HEK293 (cell line): Measurements from ENCODE around the gene ACP7.

Source experiments
- CTCF ChIA-PET: fragments of 350-600 bp; formaldehyde crosslinking; extraction: SDS; loops from one replicate; lab custom pipeline; 2021; ENCODE audit warnings: antibody characterized with exemption; lab: Yijun Ruan, JAX
- POLR2A ChIA-PET: fragments of 300-600 bp; formaldehyde crosslinking; extraction: SDS; loops from one replicate; lab custom pipeline; 2020; ENCODE audit warnings: antibody characterized with exemption, inconsistent platforms; lab: Yijun Ruan, JAX
- H3K27ac ChIP-seq: fragments of 200-500 bp; sonication (Bioruptor generic); 2 replicates; pipeline ENCODE4 v1.5.1; 2014; ENCODE audit warnings: low read depth, low read length, control low read depth, inconsistent platforms; ENCODE audit errors: extremely low read depth
- H3K36me3 ChIP-seq, 2 experiments: fragments of 200-500 bp in 1 of 2; sonication (Bioruptor generic) in 1 of 2; 1 replicate in 1 of 2; 2 replicates in 1 of 2; pipeline ENCODE4 v1.5.1; 2014 to 2017; ENCODE audit warnings: inconsistent platforms in 2 of 2, low read length in 2 of 2; ENCODE audit not compliant: control insufficient read depth in 2 of 2, insufficient read depth in 1 of 2
- H3K4me1 ChIP-seq: fragments of 200-500 bp; sonication (Bioruptor generic); 2 replicates; pipeline ENCODE4 v1.5.1; 2014; ENCODE audit warnings: mild to moderate bottlenecking, low read length, inconsistent platforms; ENCODE audit not compliant: control insufficient read depth, insufficient read depth
- H3K4me3 ChIP-seq: 2 replicates; pipeline ENCODE4 v1.5.1; 2011; ENCODE audit warnings: low read depth, mild to moderate bottlenecking, control low read depth, low read length, moderate library complexity
- H3K9me3 ChIP-seq: fragments of 200-500 bp; sonication (Bioruptor generic); 2 replicates; pipeline ENCODE4 v1.5.1; 2014; ENCODE audit warnings: low read depth, low read length, inconsistent platforms; ENCODE audit not compliant: control insufficient read depth, insufficient read depth
- GLIS1 ChIP-seq: fragments of 450-650 bp; formaldehyde crosslinking; IDR thresholded peaks from 2 replicates; pipeline ENCODE4 v1.5.1; 2016; ENCODE audit warnings: missing biosample characterization, missing genetic modification characterization
- KLF1 ChIP-seq: fragments of 450-650 bp; formaldehyde crosslinking; IDR thresholded peaks from 2 replicates; pipeline ENCODE4 v1.5.1; 2016; ENCODE audit warnings: missing biosample characterization, missing genetic modification characterization
- OVOL3 ChIP-seq: fragments of 450-650 bp; formaldehyde crosslinking; IDR thresholded peaks from 2 replicates; pipeline ENCODE4 v1.5.1; 2016; ENCODE audit warnings: missing biosample characterization, missing genetic modification characterization
- SCRT1 ChIP-seq: fragments of 450-650 bp; formaldehyde crosslinking; IDR thresholded peaks from 2 replicates; pipeline ENCODE4 v1.5.1; 2016; ENCODE audit warnings: missing biosample characterization, missing genetic modification characterization, borderline replicate concordance
- SCRT2 ChIP-seq: fragments of 450-650 bp; formaldehyde crosslinking; IDR thresholded peaks from 2 replicates; pipeline ENCODE4 v1.5.1; 2016; ENCODE audit warnings: missing biosample characterization, missing genetic modification characterization
- SP3 ChIP-seq: fragments of 450-650 bp; formaldehyde crosslinking; IDR thresholded peaks from 2 replicates; pipeline ENCODE4 v1.5.1; 2016; ENCODE audit warnings: missing biosample characterization, missing genetic modification characterization
- YY1 ChIP-seq: fragments of 450-650 bp; formaldehyde crosslinking; IDR thresholded peaks from 2 replicates; pipeline ENCODE4 v1.5.1; 2018; ENCODE audit warnings: missing biosample characterization, missing genetic modification characterization
- ZFP41 ChIP-seq: fragments of 450-650 bp; formaldehyde crosslinking; IDR thresholded peaks from 2 replicates; pipeline ENCODE4 v1.5.1; 2016; ENCODE audit warnings: missing biosample characterization, missing genetic modification characterization, borderline replicate concordance
- ZNF155 ChIP-seq: fragments of 450-650 bp; formaldehyde crosslinking; IDR thresholded peaks from 2 replicates; pipeline ENCODE4 v1.5.1; 2016; ENCODE audit warnings: missing biosample characterization, missing genetic modification characterization
- ZNF16 ChIP-seq: fragments of 450-650 bp; formaldehyde crosslinking; IDR thresholded peaks from 2 replicates; pipeline ENCODE4 v1.5.1; 2016; ENCODE audit warnings: low read depth, missing biosample characterization, missing genetic modification characterization
- ZNF184 ChIP-seq: fragments of 450-650 bp; IDR thresholded peaks from 2 replicates; pipeline ENCODE4 v1.5.1; 2018; ENCODE audit warnings: missing biosample characterization, mild to moderate bottlenecking, missing genetic modification characterization
- ZNF248 ChIP-seq: fragments of 450-650 bp; formaldehyde crosslinking; IDR thresholded peaks from 2 replicates; pipeline ENCODE4 v1.5.1; 2017; ENCODE audit warnings: missing biosample characterization, missing genetic modification characterization
- ZNF324 ChIP-seq: fragments of 450-650 bp; formaldehyde crosslinking; IDR thresholded peaks from 2 replicates; pipeline ENCODE4 v1.5.1; 2016; ENCODE audit warnings: missing biosample characterization, missing genetic modification characterization
- ZNF366 ChIP-seq: fragments of 450-650 bp; formaldehyde crosslinking; conservative IDR thresholded peaks from 2 replicates; pipeline ENCODE4 v1.5.1; 2016; ENCODE audit warnings: missing biosample characterization, missing genetic modification characterization
- ZNF433 ChIP-seq: fragments of 450-650 bp; formaldehyde crosslinking; IDR thresholded peaks from 2 replicates; pipeline ENCODE4 v1.5.1; 2016; ENCODE audit warnings: missing biosample characterization, missing genetic modification characterization, low read depth
- ZNF555 ChIP-seq: fragments of 450-650 bp; formaldehyde crosslinking; conservative IDR thresholded peaks from 2 replicates; pipeline ENCODE4 v1.5.1; 2017; ENCODE audit warnings: missing biosample characterization, mild to moderate bottlenecking, missing genetic modification characterization, inconsistent platforms
- ZNF670 ChIP-seq: fragments of 450-650 bp; formaldehyde crosslinking; IDR thresholded peaks from 2 replicates; pipeline ENCODE4 v1.5.1; 2016; ENCODE audit warnings: missing biosample characterization, missing genetic modification characterization, low read depth
- ZNF776 ChIP-seq: fragments of 450-650 bp; formaldehyde crosslinking; IDR thresholded peaks from 2 replicates; pipeline ENCODE4 v1.5.0; 2017; ENCODE audit warnings: missing biosample characterization, missing genetic modification characterization, borderline replicate concordance
- ZNF791 ChIP-seq: fragments of 450-650 bp; formaldehyde crosslinking; IDR thresholded peaks from 2 replicates; pipeline ENCODE4 v1.5.1; 2016; ENCODE audit warnings: missing biosample characterization, missing genetic modification characterization
- ZSCAN30 ChIP-seq: fragments of 450-650 bp; IDR thresholded peaks from 2 replicates; pipeline ENCODE4 v1.5.1; 2018; ENCODE audit warnings: missing biosample characterization, mild to moderate bottlenecking, missing genetic modification characterization, moderate library complexity
- TF ChIP-seq, protein P1 (sequence below): fragments of 450-650 bp; formaldehyde crosslinking; IDR thresholded peaks from 2 replicates; pipeline ENCODE4 v1.5.1; 2017; ENCODE audit warnings: missing biosample characterization, missing genetic modification characterization
- TF ChIP-seq, protein P2 (sequence below): fragments of 450-650 bp; formaldehyde crosslinking; IDR thresholded peaks from 2 replicates; pipeline ENCODE4 v1.5.1; 2016; ENCODE audit warnings: missing biosample characterization, missing genetic modification characterization
- TF ChIP-seq, protein P3 (sequence below): fragments of 450-650 bp; formaldehyde crosslinking; IDR thresholded peaks from 2 replicates; pipeline ENCODE4 v1.5.1; 2016; ENCODE audit warnings: missing biosample characterization, missing genetic modification characterization
- TF ChIP-seq, protein P4 (sequence below): fragments of 450-650 bp; formaldehyde crosslinking; IDR thresholded peaks from 2 replicates; pipeline ENCODE4 v1.5.1; 2016; ENCODE audit warnings: missing biosample characterization, missing genetic modification characterization

Gene ACP7

DNA sequence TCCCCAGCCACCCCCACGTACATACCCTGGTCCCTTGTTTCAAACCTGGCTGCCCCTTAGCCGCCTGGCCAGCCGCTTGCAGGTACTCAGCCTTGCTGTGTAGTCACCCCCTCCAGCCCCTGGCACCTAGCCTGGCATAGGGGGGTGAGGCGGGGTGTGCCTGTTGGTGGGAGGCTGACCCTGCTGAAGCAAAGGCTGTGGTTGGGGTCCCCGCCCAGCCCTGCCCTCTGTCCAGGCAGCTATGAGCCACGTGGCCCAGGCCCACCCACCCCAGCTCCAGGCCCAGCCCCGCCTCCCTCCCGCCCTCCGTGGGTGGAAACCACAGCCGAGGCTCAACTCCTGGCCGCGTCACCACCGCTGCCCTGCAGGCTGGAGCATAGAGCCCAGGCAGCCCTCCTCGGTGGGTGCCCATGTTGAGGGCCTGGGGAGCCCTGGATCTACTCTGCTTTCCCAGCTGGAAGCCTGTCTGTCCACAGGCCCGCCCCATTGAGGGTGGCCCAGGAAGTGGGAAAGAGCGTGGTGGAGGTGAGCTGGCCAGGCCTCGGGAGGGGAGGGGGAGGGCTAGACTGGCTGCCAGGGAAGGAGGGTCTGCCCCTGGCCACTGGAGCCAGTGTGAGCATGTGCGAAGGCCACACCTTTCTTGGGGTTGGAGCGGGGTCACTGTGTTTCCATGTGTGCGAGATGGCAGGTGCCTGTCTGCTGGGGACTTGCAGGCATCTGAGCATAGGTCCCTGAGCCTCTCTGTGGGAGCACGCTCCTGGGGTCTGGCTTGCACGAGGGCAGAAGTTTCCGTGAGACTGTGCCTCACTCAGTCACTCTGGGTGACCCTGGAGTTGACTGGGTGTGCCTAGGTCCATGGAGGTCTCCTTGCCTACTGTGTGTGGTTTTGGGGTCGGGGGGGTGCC is 72.4 kb downstream of the ACP7 start (continued):
- TF ChIP-seq ZSCAN30 (tag by site-specific recombination) (no peak), SP3 (tag by site-specific recombination) (peak; percentile 84; the same call in 1 of the 2 replicates), ZNF366 (no peak)

DNA sequence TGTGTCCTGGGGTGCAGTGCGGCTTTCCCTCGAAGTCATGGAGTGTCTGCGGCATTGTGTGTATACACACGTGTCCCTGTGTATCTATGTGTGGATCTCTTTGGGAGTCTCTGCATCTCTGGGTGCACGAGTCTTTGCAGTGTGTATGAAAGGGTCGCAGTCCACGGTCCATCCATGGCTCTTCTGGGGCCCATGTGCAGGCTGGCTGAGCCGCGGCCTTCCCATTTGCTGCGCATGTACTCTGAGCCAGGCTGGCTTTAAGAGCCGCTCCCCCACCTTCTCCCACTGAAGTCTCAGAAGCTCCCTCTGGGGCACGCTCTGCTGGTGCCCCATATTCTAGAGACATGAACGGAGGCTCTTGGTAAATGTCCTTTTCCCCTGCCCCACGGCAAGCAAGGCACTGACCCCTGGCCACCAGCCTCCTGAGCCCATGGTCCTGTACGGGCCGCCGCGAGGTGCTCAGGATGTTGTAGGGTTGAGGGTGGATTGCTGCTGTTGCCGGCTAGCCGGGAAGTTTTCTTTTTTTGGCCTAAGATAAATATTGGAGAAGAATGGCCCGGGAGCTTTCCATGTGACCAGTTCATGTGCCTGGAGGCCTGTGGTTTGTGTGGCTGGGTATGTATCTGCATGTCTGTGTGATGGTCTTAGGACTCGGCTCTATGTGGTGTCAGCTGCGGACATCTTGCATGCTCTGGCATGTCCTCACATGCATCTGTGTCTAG is 73.3 kb downstream of the ACP7 start:
- H3K9me3 ChIP-seq = no peaks in the 10 kb centered on the region
- no peak overlapping the region for H3K4me3 ChIP-seq
- POLR2A ChIA-PET = no interaction called here
- peak overlapping the region; percentile 32; the same call in 1 of the 2 replicates for H3K27ac ChIP-seq
- CTCF ChIA-PET = interaction anchor here (0.6 to 1.0 kb wide), 2 partner anchors 47 to 130 kb away, joined by 3 to 4 read pairs; no protein-coding TSS in a partner anchor
- H3K4me1 ChIP-seq = peaks cover 23% of the 10 kb centered on the region
- TF ChIP-seq ZNF776 (tag by site-specific recombination) = no peak
- TF ChIP-seq ZNF791 (tag by site-specific recombination) = no peak
- no peak for TF ChIP-seq OVOL3 (tag by site-specific recombination)
- TF ChIP-seq ZNF670 (tag by site-specific recombination) = no peak
- no peak for TF ChIP-seq ZNF16 (tag by site-specific recombination)
- no peak for TF ChIP-seq GLIS1
- no peak for TF ChIP-seq ZNF433 (tag by site-specific recombination)
- TF ChIP-seq YY1 (tag by site-specific recombination) = no peak
- TF ChIP-seq SCRT2 (tag by site-specific recombination) = no peak
- TF ChIP-seq, protein P1, sequence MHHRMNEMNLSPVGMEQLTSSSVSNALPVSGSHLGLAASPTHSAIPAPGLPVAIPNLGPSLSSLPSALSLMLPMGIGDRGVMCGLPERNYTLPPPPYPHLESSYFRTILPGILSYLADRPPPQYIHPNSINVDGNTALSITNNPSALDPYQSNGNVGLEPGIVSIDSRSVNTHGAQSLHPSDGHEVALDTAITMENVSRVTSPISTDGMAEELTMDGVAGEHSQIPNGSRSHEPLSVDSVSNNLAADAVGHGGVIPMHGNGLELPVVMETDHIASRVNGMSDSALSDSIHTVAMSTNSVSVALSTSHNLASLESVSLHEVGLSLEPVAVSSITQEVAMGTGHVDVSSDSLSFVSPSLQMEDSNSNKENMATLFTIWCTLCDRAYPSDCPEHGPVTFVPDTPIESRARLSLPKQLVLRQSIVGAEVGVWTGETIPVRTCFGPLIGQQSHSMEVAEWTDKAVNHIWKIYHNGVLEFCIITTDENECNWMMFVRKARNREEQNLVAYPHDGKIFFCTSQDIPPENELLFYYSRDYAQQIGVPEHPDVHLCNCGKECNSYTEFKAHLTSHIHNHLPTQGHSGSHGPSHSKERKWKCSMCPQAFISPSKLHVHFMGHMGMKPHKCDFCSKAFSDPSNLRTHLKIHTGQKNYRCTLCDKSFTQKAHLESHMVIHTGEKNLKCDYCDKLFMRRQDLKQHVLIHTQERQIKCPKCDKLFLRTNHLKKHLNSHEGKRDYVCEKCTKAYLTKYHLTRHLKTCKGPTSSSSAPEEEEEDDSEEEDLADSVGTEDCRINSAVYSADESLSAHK (tag by site-specific recombination) = no peak
- TF ChIP-seq ZNF555 (tag by site-specific recombination) = no peak
- no peak for TF ChIP-seq KLF1 (tag by site-specific recombination)
- no peak for TF ChIP-seq SCRT1
- no peak for TF ChIP-seq ZNF324 (tag by site-specific recombination)
- no peak for TF ChIP-seq ZNF155
- no peak for TF ChIP-seq ZFP41 (tag by site-specific recombination)
- H3K36me3 ChIP-seq = peaks cover 3 to 6% of the 10 kb centered on the region in 2 experiments; a peak in 2 of 3 replicates

DNA sequence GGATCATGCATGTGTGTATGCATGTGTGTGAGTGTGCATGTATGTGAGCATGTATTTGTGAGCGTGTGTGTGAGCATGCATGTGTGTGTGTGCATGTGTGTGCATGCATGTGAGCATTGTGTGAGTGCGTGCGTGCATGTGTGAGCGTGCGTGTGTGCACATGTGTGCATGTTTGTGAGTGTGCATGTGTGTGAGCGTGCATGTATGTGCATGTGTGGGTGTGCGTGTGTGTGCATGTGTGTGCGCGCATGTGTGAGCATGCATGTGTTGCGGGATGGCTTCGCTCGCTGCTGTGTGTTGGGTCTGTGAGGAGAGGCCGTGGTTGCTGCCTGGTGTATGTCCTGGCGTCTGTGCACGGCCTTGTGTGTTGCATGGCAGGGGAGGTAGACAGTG is 73.8 kb downstream of the ACP7 start:
- ChIA-PET POLR2A (no interaction called here), CTCF (interaction anchor here (1.0 kb wide), 1 partner anchor 48 kb away, joined by 4 read pairs; no protein-coding TSS in a partner anchor)
- H3K36me3 ChIP-seq = peaks cover 3 to 6% of the 10 kb centered on the region in 2 experiments; a peak in 2 of 3 replicates
- H3K4me3 ChIP-seq = no peak overlapping the region
- H3K4me1 ChIP-seq = peaks cover 23% of the 10 kb centered on the region
- H3K9me3 ChIP-seq = no peaks in the 10 kb centered on the region
- H3K27ac ChIP-seq = 0 out of 2 replicates have a peak overlapping the region, but pooled peaks have one; percentile 32
- TF ChIP-seq, protein P2, sequence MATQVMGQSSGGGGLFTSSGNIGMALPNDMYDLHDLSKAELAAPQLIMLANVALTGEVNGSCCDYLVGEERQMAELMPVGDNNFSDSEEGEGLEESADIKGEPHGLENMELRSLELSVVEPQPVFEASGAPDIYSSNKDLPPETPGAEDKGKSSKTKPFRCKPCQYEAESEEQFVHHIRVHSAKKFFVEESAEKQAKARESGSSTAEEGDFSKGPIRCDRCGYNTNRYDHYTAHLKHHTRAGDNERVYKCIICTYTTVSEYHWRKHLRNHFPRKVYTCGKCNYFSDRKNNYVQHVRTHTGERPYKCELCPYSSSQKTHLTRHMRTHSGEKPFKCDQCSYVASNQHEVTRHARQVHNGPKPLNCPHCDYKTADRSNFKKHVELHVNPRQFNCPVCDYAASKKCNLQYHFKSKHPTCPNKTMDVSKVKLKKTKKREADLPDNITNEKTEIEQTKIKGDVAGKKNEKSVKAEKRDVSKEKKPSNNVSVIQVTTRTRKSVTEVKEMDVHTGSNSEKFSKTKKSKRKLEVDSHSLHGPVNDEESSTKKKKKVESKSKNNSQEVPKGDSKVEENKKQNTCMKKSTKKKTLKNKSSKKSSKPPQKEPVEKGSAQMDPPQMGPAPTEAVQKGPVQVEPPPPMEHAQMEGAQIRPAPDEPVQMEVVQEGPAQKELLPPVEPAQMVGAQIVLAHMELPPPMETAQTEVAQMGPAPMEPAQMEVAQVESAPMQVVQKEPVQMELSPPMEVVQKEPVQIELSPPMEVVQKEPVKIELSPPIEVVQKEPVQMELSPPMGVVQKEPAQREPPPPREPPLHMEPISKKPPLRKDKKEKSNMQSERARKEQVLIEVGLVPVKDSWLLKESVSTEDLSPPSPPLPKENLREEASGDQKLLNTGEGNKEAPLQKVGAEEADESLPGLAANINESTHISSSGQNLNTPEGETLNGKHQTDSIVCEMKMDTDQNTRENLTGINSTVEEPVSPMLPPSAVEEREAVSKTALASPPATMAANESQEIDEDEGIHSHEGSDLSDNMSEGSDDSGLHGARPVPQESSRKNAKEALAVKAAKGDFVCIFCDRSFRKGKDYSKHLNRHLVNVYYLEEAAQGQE (tag by site-specific recombination) = no peak
- TF ChIP-seq ZNF248 (tag by site-specific recombination) (no peak), ZNF184 (tag by site-specific recombination) (no peak)
- TF ChIP-seq, protein P3, sequence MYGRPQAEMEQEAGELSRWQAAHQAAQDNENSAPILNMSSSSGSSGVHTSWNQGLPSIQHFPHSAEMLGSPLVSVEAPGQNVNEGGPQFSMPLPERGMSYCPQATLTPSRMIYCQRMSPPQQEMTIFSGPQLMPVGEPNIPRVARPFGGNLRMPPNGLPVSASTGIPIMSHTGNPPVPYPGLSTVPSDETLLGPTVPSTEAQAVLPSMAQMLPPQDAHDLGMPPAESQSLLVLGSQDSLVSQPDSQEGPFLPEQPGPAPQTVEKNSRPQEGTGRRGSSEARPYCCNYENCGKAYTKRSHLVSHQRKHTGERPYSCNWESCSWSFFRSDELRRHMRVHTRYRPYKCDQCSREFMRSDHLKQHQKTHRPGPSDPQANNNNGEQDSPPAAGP (tag by site-specific recombination) = no peak
- TF ChIP-seq, protein P4, sequence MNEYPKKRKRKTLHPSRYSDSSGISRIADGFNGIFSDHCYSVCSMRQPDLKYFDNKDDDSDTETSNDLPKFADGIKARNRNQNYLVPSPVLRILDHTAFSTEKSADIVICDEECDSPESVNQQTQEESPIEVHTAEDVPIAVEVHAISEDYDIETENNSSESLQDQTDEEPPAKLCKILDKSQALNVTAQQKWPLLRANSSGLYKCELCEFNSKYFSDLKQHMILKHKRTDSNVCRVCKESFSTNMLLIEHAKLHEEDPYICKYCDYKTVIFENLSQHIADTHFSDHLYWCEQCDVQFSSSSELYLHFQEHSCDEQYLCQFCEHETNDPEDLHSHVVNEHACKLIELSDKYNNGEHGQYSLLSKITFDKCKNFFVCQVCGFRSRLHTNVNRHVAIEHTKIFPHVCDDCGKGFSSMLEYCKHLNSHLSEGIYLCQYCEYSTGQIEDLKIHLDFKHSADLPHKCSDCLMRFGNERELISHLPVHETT (tag by site-specific recombination) = no peak
